ENCODE measurements around the gene LTO1. TPM values are rescaled to one million over a fixed set of nuclear protein-coding genes. Genes with fewer than 3 reads are reported as not detected.

LTO1 gene
- total RNA-seq, 1 experiment from 2014 or later, result 36.7 TPM

DNA sequence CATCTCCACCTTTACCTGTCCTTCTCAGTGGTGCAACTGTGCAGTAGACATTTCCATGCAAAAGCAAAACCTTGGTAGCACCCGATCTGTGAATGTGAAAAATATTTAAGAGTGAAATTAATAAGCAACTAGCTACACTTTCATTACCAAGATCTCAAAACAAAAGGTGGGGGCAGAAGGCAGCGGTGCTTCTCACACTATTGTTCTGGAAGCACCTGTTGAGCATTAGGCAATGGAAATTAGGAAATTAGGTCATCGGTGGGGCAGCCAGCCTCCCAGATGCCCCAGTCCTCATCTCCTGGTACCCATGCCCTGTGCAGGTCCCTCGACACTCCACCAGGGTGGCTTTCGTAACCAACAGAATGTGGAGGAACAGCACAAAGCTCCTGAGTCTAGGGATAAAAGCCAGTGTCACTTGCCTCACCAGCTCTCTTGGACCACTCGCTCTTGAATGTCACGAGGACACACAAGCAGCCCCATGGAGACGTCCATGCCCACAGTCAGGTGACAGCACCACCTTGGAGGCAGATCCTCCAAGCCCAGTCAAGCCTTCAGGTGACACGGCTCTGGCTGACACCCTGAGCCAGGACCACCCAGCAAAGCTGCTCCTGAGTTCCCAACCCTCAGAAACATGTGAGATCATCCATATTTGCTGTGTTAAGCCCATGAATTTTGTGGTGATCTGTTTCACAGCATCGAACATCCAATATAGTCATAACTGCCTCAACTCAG, 3.3 kb downstream of the LTO1 start:
- BruUV-seq (replicated peaks), result no TSS peak
- Mint-ChIP-seq H3K4me1 (ENCODE audit: low read depth, unreplicated experiment) (peaks cover 26% of the 10 kb centered on the region), H3K4me3 (ENCODE audit: low read depth, unreplicated experiment) (no peak overlapping the region), H3K36me3 (ENCODE audit: insufficient read depth, unreplicated experiment) (peaks cover 58% of the 10 kb centered on the region), H3K9me3 (ENCODE audit: low read depth, unreplicated experiment) (no peaks in the 10 kb centered on the region), H3K27ac (ENCODE audit: unreplicated experiment) (no peak overlapping the region), H3K27me3 (ENCODE audit: unreplicated experiment) (no peaks in the 10 kb centered on the region)
- no peak for DNase-seq
- intact Hi-C loops (cut with micrococcal nuclease; ENCODE audit: unreplicated experiment), result no loop called here
- TF ChIP-seq, protein P1, sequence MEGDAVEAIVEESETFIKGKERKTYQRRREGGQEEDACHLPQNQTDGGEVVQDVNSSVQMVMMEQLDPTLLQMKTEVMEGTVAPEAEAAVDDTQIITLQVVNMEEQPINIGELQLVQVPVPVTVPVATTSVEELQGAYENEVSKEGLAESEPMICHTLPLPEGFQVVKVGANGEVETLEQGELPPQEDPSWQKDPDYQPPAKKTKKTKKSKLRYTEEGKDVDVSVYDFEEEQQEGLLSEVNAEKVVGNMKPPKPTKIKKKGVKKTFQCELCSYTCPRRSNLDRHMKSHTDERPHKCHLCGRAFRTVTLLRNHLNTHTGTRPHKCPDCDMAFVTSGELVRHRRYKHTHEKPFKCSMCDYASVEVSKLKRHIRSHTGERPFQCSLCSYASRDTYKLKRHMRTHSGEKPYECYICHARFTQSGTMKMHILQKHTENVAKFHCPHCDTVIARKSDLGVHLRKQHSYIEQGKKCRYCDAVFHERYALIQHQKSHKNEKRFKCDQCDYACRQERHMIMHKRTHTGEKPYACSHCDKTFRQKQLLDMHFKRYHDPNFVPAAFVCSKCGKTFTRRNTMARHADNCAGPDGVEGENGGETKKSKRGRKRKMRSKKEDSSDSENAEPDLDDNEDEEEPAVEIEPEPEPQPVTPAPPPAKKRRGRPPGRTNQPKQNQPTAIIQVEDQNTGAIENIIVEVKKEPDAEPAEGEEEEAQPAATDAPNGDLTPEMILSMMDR (IDR thresholded peaks at IDR 0.05; ENCODE audit: unreplicated experiment), result no peak
- CTCF ChIA-PET, result interaction anchor here (3.5 kb wide), 1 partner anchor 570 kb away, joined by 17 read pairs; no protein-coding TSS in a partner anchor

DNA sequence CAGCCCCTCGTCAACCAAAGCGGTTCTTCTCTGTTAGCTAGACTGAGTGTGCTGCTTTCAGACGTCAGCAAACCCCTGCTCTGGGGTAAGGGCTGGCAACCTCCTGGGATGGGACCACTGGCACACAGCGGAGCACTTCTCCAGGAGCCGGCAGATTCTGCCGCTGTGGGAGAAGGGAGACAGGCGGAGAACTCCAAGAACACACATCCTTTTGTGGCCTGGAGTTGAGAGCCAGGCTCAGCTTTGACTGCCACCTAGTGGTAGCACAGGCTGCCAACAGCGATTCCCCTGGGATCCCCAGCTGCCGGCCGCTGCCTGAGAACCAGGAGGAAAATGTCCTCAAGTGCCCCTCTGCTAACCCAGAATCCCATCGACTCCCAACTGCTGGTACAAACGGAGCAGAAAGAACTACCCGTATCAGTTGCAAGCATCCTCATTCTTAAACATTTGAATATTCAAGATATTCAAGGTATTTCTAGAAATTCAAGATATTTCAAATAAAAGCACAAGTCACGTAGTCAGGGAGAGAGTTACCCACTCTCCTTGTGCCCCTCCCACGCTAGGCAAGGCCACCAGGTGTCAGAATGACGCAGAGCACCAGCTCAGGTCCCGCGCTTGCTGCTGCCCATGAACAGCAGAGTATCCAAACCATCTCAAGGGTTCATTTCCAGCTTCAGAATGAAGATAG, 4.9 kb downstream of the LTO1 start:
- peak; percentile 86 for DNase-seq
- Mint-ChIP-seq H3K27me3 (ENCODE audit: unreplicated experiment) (no peaks in the 10 kb centered on the region), H3K4me1 (ENCODE audit: low read depth, unreplicated experiment) (peaks cover 26% of the 10 kb centered on the region), H3K4me3 (ENCODE audit: low read depth, unreplicated experiment) (no peak overlapping the region), H3K9me3 (ENCODE audit: low read depth, unreplicated experiment) (no peaks in the 10 kb centered on the region), H3K36me3 (ENCODE audit: insufficient read depth, unreplicated experiment) (peaks cover 64% of the 10 kb centered on the region), H3K27ac (ENCODE audit: unreplicated experiment) (no peak overlapping the region)
- no TSS peak for BruUV-seq (replicated peaks)
- TF ChIP-seq, protein P1 (IDR thresholded peaks at IDR 0.05; ENCODE audit: unreplicated experiment), result peak; percentile 82
- CTCF ChIA-PET, result interaction anchor here (0.7 to 3.5 kb wide), 5 partner anchors 14 to 569 kb away, joined by 3 to 17 read pairs (median 5); no protein-coding TSS in a partner anchor
- intact Hi-C loops (cut with micrococcal nuclease; ENCODE audit: unreplicated experiment), result no loop called here

DNA sequence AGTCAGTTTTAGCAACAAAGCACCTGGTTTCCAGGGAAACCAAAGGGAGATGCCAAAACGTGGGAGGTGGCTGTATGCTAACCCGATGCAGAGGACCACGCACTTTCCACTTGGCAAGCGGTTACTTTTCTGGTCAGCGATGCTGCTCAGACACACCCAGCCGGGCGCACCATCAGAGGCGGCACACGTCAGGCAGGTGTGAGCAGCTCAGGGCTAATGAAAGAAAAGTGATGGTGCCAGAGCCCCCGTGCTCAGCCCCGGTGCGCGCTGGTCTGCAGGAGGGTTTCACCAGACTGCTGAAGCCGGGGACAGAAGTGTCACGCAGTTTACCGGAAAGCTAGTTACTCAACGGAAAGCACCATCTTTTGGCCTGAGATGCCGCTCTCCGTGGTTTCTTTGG, 5.7 kb downstream of the LTO1 start:
- DNase-seq, result no peak
- BruUV-seq (replicated peaks), result no TSS peak
- TF ChIP-seq, protein P1 (IDR thresholded peaks at IDR 0.05; ENCODE audit: unreplicated experiment), result no peak
- Mint-ChIP-seq H3K9me3 (ENCODE audit: low read depth, unreplicated experiment) (no peaks in the 10 kb centered on the region), H3K36me3 (ENCODE audit: insufficient read depth, unreplicated experiment) (peaks cover 62% of the 10 kb centered on the region), H3K27me3 (ENCODE audit: unreplicated experiment) (no peaks in the 10 kb centered on the region), H3K27ac (ENCODE audit: unreplicated experiment) (no peak overlapping the region), H3K4me1 (ENCODE audit: low read depth, unreplicated experiment) (peaks cover 26% of the 10 kb centered on the region), H3K4me3 (ENCODE audit: low read depth, unreplicated experiment) (no peak overlapping the region)
- intact Hi-C loops (cut with micrococcal nuclease; ENCODE audit: unreplicated experiment), result no loop called here
- CTCF ChIA-PET, result interaction anchor here (1.3 to 3.5 kb wide), 4 partner anchors 14 to 568 kb away, joined by 3 to 17 read pairs (median 6); no protein-coding TSS in a partner anchor

DNA sequence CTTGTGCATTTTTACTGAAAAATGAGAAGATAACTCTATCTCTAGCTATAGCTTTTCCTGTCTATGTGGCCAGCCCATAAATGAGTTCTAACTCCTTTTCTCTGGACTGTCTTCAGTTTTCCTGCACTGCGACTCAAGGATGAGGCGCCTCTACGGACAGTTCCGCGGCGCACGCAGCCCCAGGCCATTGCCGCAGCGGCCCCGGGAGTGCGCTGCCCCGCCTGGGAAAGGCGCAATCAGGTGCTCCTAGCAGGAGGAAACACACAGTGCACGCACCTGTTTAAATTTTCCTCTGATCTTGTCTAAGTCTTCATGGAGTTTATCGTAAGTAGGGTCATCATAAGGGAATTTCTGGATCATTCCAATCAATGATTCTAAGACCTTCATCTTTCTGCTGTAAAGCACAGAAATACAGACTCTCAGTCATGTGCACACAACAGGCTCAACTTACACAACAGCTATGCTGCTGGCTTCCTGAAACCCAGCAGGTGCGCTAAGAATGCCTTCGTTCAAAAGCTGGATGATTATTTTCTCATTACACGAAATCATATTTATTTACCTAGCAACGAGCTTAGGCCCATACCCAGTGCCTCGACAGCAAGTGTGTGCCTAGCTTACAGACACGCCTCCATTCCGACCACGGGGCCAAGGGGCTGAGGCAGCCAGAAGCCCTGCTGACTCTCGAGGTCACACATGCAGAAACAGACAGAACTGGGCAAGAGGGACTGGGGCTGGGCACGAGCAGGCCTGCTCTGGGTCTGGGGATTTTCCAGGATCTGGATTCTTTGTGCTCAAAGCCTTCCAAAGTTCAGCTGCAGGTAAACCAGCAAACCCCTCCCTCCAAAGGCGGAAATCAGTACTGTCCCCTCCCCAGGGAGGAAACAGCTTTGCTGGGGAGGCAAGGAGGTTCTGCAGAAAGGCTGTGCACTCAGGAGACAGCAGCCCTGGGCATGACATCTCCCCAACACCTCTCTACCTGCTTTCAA, 7.2 kb downstream of the LTO1 start:
- BruUV-seq (replicated peaks), result no TSS peak
- CTCF ChIA-PET, result interaction anchor here (0.6 to 0.7 kb wide), 2 partner anchors 448 to 740 kb away, joined by 3 to 4 read pairs; no protein-coding TSS in a partner anchor
- peaks cover 12% of the 10 kb centered on the region for H3K4me1 Mint-ChIP-seq (ENCODE audit: low read depth, unreplicated experiment)
- H3K9me3 Mint-ChIP-seq (ENCODE audit: low read depth, unreplicated experiment), result no peaks in the 10 kb centered on the region
- no peaks in the 10 kb centered on the region for H3K27me3 Mint-ChIP-seq (ENCODE audit: unreplicated experiment)
- no peak overlapping the region for H3K27ac Mint-ChIP-seq (ENCODE audit: unreplicated experiment)
- no peak for DNase-seq
- H3K4me3 Mint-ChIP-seq (ENCODE audit: low read depth, unreplicated experiment), result no peak overlapping the region
- TF ChIP-seq, protein P1 (IDR thresholded peaks at IDR 0.05; ENCODE audit: unreplicated experiment), result no peak
- peaks cover 51% of the 10 kb centered on the region for H3K36me3 Mint-ChIP-seq (ENCODE audit: insufficient read depth, unreplicated experiment)
- intact Hi-C loops (cut with micrococcal nuclease; ENCODE audit: unreplicated experiment), result no loop called here
